PFSK-1 (cell line): ENCODE data around the gene MS4A15.

Experiments
- FOXP2 ChIP-seq: optimal IDR thresholded peaks from 2 replicates; pipeline ENCODE3; 2011; ENCODE audit warnings: borderline replicate concordance, control low read depth, inconsistent platforms; ENCODE audit not compliant: insufficient read depth; ENCODE audit errors: extremely low read length, extremely low read depth
- POLR2AphosphoS5 ChIP-seq: IDR thresholded peaks from 2 replicates; pipeline ENCODE4 v1.6.1; 2012; ENCODE audit warnings: low read depth, mild to moderate bottlenecking, control low read depth, low read length, moderate library complexity
- REST ChIP-seq, 2 experiments: IDR thresholded peaks; 2 replicates each; pipeline versions ENCODE4 v1.6.1 to v1.8.0; 2011 to 2012; ENCODE audit warnings: low read depth in 2 of 2, low read length in 2 of 2, control low read depth in 1 of 2, inconsistent platforms in 1 of 2, mild to moderate bottlenecking in 1 of 2, moderate library complexity in 1 of 2; ENCODE audit not compliant: insufficient read depth in 1 of 2
- SIN3A ChIP-seq: IDR thresholded peaks from 2 replicates; pipeline ENCODE4 v1.6.1; 2012; ENCODE audit warnings: mild to moderate bottlenecking, low read length, moderate library complexity, borderline replicate concordance; ENCODE audit not compliant: insufficient read depth
- TAF1 ChIP-seq: IDR thresholded peaks from 2 replicates; pipeline ENCODE4 v1.6.1; 2012; ENCODE audit warnings: low read length, control low read depth, borderline replicate concordance; ENCODE audit not compliant: insufficient read depth

Gene MS4A15

GRCh38 chr11:60776167-60776566, 19.5 kb downstream of the MS4A15 start:
- TF ChIP-seq POLR2AphosphoS5 (no peak), FOXP2 (no peak), TAF1 (no peak), REST (IDR thresholded peaks at IDR 0.05; ENCODE audit: insufficient read depth in 1 of 2, low read depth in 2 of 2, low read length in 2 of 2) (no peak), SIN3A (no peak)

DNA sequence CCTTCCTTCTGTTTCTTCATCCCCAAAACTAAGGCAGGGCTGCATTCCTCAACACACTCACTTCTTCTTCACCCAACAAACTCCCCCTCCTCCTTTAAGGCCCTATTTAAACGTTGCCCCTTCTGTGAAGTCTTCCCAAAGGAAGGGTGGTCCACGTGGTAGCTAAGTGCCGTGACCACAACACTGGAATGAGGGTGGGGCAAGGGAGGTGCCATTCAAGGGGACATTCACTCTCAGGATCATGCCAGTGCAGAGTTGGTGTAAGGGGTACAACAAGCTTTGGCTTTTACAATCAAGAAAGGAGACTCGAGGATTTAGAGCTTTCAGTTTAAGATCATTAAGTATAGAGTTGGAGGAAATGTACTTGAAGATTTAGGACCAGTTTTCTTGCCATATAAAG, 20.4 kb downstream of the MS4A15 start:
- TF ChIP-seq SIN3A (no peak), TAF1 (no peak), REST (IDR thresholded peaks at IDR 0.05; ENCODE audit: insufficient read depth in 1 of 2, low read depth in 2 of 2, low read length in 2 of 2) (no peak), FOXP2 (no peak), POLR2AphosphoS5 (no peak)

- no peak for TF ChIP-seq FOXP2
- TF ChIP-seq SIN3A: no peak
- no peak for TF ChIP-seq POLR2AphosphoS5
- TF ChIP-seq TAF1: no peak
- no peak for TF ChIP-seq REST (IDR thresholded peaks at IDR 0.05; ENCODE audit: insufficient read depth in 1 of 2, low read depth in 2 of 2, low read length in 2 of 2)
Measured at GRCh38 chr11:60777572-60777971, 20.9 kb downstream of the MS4A15 start.

DNA sequence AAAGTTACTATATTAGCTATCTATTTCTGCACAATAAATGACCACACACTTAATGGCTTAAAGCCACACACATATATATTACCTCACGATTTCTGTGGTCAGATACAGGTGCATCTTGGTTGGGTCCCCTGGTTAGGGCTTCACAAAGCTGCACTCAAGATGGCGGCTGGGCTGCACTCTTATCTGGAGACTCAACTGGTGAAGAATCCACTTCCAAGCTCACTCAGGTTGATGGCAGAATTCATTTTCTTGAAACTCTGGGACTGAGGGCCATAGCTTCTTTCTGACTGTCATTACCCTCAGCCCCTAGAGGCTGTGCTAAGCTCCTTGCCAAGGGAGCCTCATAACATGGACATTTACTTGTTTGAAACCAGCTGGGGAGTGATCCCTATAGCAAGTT, 23.4 kb downstream of the MS4A15 start:
- no peak for TF ChIP-seq REST (IDR thresholded peaks at IDR 0.05; ENCODE audit: insufficient read depth in 1 of 2, low read depth in 2 of 2, low read length in 2 of 2)
- no peak for TF ChIP-seq TAF1
- no peak for TF ChIP-seq POLR2AphosphoS5
- TF ChIP-seq FOXP2: no peak
- TF ChIP-seq SIN3A: no peak

- no peak for TF ChIP-seq REST (IDR thresholded peaks at IDR 0.05; ENCODE audit: insufficient read depth in 1 of 2, low read depth in 2 of 2, low read length in 2 of 2)
- TF ChIP-seq POLR2AphosphoS5: no peak
- TF ChIP-seq FOXP2: no peak
- TF ChIP-seq TAF1: no peak
- TF ChIP-seq SIN3A: no peak
Measured at GRCh38 chr11:60780774-60781173, 24.1 kb downstream of the MS4A15 start.
